ENCODE data around the gene ADAT1.

DNA sequence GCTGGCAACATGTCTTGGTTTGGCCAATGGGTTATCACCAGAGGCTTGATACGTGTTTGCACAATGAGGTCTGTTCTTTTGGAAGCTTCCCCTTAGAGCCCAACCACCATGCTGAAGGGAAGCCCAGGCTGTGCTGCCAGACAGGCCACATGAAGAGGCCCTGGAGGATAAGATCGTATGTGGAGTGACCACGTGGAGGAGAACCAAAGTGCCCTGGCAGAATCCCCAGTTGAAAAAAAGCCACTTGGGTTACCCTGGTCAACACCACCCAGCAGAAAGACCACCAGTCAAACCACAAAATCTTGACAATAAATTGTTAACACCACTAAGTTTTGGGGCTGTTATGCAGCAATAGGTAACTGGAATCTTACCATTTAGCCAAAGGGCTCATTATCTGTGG, 7.0 kb upstream of the ADAT1 start:
- TF ChIP-seq CTCF (IDR thresholded peaks at IDR 0.05) (no peak), POLR2A (IDR thresholded peaks at IDR 0.05) (no peak)
